ENCODE results near the gene COL4A1.

DNA sequence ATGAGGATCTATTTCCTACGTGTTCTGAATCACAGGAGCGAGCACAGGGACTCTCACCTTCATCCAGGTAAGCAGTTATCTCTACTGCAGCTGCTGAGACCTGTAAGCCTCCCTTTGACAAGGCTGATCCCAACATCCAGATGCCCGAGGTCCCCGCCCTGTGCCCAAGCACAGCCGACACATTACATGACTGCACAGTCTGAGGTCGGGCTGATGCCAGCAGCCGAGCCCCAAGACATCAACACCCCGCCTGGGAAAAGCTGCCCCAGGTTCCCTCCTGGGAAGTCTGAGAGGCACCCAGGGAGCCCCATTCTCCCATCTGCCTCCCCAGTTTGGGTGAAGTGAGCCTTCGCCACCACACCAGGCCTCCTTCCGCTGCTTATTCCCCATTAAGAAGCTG lies 95.9 kb downstream of the COL4A1 start:
- TF ChIP-seq, protein P1, sequence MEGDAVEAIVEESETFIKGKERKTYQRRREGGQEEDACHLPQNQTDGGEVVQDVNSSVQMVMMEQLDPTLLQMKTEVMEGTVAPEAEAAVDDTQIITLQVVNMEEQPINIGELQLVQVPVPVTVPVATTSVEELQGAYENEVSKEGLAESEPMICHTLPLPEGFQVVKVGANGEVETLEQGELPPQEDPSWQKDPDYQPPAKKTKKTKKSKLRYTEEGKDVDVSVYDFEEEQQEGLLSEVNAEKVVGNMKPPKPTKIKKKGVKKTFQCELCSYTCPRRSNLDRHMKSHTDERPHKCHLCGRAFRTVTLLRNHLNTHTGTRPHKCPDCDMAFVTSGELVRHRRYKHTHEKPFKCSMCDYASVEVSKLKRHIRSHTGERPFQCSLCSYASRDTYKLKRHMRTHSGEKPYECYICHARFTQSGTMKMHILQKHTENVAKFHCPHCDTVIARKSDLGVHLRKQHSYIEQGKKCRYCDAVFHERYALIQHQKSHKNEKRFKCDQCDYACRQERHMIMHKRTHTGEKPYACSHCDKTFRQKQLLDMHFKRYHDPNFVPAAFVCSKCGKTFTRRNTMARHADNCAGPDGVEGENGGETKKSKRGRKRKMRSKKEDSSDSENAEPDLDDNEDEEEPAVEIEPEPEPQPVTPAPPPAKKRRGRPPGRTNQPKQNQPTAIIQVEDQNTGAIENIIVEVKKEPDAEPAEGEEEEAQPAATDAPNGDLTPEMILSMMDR (conservative IDR thresholded peaks at IDR 0.05; ENCODE audit: low read length) = no peak
- TF ChIP-seq EZH2phosphoT487 (IDR thresholded peaks at IDR 0.05; ENCODE audit: borderline replicate concordance) = no peak

Measured in Loucy (cell line).